Right atrium auricular region (tissue), 2 donors: ENCODE measurements around the gene CDHR5. TPM values are rescaled to one million over a fixed set of nuclear protein-coding genes. Genes with fewer than 3 reads are reported as not detected.
"Not testable (repeated sequence)": the region's sequence is repeated elsewhere in the genome, so short reads cannot be mapped to it uniquely, and the experiment has no call there.

ENCODE experiments used
- DNase-seq: peaks from one replicate; pipeline ENCODE4 v3.0.0-alpha.2; 2019; ENCODE audit warnings: low spot score
- H3K27ac ChIP-seq, 2 donors: fragments of 200-600 bp; sonication (generic); 1 replicate in 1 of 2; 2 replicates in 1 of 2; pipeline ENCODE4 v1.5.1; 2016 to 2019
- H3K27me3 ChIP-seq, 2 donors: fragments of 200-600 bp; sonication (generic); one replicate each; pipeline versions ENCODE4 v1.5.1 to v1.6.0; 2017 to 2019
- H3K36me3 ChIP-seq: fragments of 200-600 bp; sonication (generic); one replicate; pipeline ENCODE4 v1.5.1; 2016
- H3K4me1 ChIP-seq, 2 donors: fragments of 200-600 bp; sonication (generic); one replicate each; pipeline versions ENCODE4 v1.5.1 to v1.6.0; 2017 to 2019
- H3K4me3 ChIP-seq, 2 donors: fragments of 200-600 bp; sonication (generic); 1 replicate in 1 of 2; 2 replicates in 1 of 2; pipeline ENCODE4 v1.5.1; 2017 to 2019; ENCODE audit warnings: mild to moderate bottlenecking in 1 of 2, moderate library complexity in 1 of 2
- H3K9me3 ChIP-seq, 2 donors: fragments of 200-600 bp; sonication (generic); one replicate each; pipeline ENCODE4 v1.5.1; 2019
- total RNA-seq, 2 donors: library from RNA; depleted of rRNA; stranded (reverse); fragments of >200 nt; gene quantifications; one replicate each; pipeline ENCODE4 v1.1.0, GENCODE V29; 2016
- TF ChIP-seq, protein P1 (sequence below), 2 donors: fragments of 200-600 bp; sonication (generic); IDR thresholded peaks; one replicate each; pipeline ENCODE4 v1.5.1; 2019; ENCODE audit warnings: antibody characterized with exemption in 2 of 2

Gene CDHR5
- total RNA-seq, 2 donors from 2014 or later = not detected

DNA sequence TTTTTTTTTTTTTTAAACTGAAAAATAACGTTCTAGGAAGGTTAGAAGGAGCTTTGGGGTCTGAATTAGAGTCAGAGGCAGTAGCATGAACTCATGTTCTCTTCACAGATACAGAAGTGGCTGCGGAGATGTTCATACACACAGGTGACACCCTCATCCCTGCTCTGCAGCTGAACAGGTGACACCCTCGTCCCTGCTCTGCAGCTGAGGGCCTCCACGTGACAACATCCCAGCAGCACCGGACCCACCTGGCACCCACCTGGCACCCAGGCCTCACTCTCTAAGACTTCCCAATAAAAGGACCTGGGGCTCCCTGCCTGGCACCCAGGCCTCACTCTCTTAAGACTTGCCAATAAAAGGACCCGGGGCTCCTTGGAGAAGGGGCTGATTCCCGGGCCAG, 32.1 kb upstream of the CDHR5 start:
- TF ChIP-seq, protein P1, sequence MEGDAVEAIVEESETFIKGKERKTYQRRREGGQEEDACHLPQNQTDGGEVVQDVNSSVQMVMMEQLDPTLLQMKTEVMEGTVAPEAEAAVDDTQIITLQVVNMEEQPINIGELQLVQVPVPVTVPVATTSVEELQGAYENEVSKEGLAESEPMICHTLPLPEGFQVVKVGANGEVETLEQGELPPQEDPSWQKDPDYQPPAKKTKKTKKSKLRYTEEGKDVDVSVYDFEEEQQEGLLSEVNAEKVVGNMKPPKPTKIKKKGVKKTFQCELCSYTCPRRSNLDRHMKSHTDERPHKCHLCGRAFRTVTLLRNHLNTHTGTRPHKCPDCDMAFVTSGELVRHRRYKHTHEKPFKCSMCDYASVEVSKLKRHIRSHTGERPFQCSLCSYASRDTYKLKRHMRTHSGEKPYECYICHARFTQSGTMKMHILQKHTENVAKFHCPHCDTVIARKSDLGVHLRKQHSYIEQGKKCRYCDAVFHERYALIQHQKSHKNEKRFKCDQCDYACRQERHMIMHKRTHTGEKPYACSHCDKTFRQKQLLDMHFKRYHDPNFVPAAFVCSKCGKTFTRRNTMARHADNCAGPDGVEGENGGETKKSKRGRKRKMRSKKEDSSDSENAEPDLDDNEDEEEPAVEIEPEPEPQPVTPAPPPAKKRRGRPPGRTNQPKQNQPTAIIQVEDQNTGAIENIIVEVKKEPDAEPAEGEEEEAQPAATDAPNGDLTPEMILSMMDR (IDR thresholded peaks at IDR 0.05) = no peak

DNA sequence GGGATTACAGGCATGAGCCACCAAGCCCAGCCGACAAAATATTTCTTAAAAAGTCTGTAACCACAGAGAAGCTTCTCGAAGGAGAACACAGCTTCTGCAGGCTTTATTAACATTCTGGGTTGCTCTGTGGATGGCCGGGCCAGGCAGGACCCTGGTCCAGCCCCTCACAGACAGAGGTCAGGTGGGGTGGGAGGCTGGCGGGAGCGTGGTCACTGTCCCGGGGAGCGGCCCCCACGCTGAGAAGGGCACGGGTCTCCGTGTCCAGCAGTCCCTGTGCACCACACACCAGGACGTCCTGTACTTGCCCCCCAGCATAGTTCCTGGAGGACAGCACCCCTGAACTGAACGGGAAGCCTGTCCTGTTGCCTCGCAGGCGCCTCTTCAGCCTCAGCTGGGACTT, 31.7 kb upstream of the CDHR5 start:
- DNase-seq = no peak
- Histone ChIP-seq H3K4me1 (no peaks in the 10 kb centered on the region), H3K27ac (no peak overlapping the region), H3K36me3 (peaks cover 24% of the 10 kb centered on the region), H3K4me3 (no peak overlapping the region), H3K27me3 (no peaks in the 10 kb centered on the region), H3K9me3 (no peaks in the 10 kb centered on the region)
- TF ChIP-seq, protein P1 (IDR thresholded peaks at IDR 0.05) = no peak

More for the DNA sequence above, 32.1 kb upstream of the CDHR5 start:
- no peak overlapping the region for H3K4me3 ChIP-seq
- H3K4me1 ChIP-seq = no peaks in the 10 kb centered on the region
- H3K27ac ChIP-seq = no peak overlapping the region
- DNase-seq = no peak
- H3K9me3 ChIP-seq = no peaks in the 10 kb centered on the region
- H3K36me3 ChIP-seq = peaks cover 24% of the 10 kb centered on the region
- H3K27me3 ChIP-seq = no peaks in the 10 kb centered on the region

DNA sequence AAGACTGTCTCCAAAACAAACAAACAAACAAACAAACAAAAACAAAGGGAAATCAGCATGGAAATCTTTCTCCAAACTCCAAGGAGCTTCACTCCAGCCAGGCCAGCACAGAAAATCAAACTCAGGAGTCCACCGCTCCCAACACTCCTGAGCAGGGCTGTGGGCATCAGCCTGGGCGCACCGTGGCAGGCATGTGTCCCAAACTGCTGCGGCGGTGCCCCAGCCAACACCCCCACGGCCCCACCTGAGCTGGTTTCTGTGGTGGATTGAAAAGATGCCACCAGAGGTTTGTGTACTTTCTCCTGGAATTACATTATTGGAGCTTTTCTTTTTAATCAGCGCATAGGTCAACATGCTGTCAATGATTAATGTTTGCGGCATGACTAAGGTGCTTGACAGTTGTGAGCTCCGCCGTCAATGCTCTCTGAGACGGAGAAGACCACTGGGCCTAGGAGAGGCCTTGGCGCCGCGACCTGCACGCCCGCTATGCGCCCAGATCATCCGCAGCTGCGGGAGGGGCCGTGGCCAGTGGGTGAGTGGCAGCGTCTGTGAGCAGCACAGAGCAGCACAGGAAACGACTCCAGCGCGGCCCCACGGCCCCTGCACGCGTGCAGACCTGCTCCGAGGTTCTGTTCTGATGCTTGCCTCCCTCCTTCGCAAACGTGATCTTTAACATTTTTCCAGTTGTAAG, 30.4 kb upstream of the CDHR5 start:
- Histone ChIP-seq H3K27me3 (no peaks in the 10 kb centered on the region), H3K4me3 (no peak overlapping the region), H3K27ac (no peak overlapping the region), H3K9me3 (no peaks in the 10 kb centered on the region), H3K36me3 (peaks cover 21% of the 10 kb centered on the region), H3K4me1 (no peaks in the 10 kb centered on the region)
- TF ChIP-seq, protein P1 (IDR thresholded peaks at IDR 0.05) = no peak
- DNase-seq = no peak

DNA sequence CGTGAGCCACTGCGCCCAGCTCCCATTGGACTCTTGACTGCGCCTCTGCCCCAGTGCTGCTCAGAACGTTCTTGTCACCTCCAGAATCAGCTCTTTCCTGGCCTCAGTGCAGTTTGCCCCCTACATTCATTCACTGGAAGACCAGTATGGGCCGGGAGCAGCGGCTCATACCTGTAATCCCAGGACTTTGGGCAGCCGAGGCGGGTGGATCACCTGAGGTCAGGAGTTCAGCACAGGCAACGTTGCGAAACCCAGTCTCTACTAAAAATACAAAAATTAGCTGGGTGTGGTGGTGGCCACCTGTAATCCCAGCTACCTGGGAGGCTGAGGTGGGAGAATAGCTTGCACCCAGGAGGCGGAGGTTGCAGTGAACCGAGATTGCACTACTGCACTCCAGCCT, 29.7 kb upstream of the CDHR5 start:
- not testable (repeated sequence) for H3K4me3 ChIP-seq, H3K27me3 ChIP-seq, H3K4me1 ChIP-seq, DNase-seq, H3K9me3 ChIP-seq, H3K27ac ChIP-seq
- H3K36me3 ChIP-seq = peaks cover 15% of the 10 kb centered on the region

DNA sequence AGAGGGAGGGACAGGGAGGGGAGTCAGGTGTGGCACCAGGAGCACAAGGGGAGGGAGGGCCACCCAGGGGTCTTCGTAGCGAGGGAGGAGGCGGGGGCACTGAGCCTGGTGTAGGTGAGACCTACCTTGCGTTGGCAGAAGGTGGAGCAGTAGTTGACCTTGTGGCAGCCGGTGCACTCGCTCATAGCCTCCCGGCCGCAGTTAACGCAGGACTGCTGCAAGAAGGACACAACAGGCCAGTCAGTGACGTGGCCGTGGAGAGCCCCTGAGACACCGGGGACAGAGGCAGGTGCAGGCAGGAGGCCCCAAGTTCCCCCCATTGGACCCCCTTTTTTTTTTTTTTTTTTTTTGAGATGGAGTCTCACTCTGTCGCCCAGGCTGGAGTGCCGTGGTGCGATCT, 29.1 kb upstream of the CDHR5 start:
- TF ChIP-seq, protein P1 (IDR thresholded peaks at IDR 0.05) = no peak
- DNase-seq = no peak
- H3K9me3 ChIP-seq = no peaks in the 10 kb centered on the region
- peaks cover 12% of the 10 kb centered on the region for H3K36me3 ChIP-seq
- no peak overlapping the region for H3K4me3 ChIP-seq
- no peaks in the 10 kb centered on the region for H3K4me1 ChIP-seq
- no peak overlapping the region for H3K27ac ChIP-seq
- no peaks in the 10 kb centered on the region for H3K27me3 ChIP-seq

DNA sequence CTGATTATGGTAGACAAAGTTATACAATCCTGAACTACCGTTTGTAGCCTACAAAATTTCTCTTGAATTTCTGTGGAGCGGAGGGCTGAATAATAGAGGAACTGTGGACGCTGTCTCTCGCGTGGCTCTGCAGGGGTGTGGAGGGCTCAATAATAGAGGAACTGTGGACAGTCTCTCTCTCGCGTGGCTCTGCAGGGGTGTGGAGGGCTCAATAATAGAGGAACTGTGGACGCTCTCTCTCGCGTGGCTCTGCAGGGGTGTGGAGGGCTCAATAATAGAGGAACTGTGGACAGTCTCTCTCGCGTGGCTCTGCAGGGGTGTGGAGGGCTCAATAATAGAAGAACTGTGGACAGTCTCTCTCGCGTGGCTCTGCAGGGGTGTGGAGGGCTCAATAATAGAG, 28.4 kb upstream of the CDHR5 start:
- H3K27ac ChIP-seq, DNase-seq: not testable (repeated sequence)
- H3K36me3 ChIP-seq = peaks cover 12% of the 10 kb centered on the region

DNA sequence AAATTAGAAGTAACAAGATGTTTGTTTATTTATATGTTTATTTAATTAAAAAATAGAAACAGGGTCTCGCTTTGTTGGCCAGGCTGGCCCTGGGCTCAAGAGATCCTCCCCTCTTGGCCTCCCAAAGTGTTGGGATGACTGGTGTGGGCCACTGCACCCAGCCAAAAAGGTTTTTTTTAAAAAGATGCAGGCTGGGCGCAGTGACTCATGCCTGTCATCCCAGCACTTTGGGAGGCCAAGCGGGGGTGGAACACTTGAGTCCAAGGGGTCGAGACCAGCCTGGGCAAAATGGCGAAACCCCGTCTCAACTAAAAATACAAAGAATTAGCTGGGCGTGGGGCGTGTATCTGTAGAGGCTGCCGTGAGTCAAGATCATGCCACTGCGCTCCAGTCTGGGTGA, 25.7 kb upstream of the CDHR5 start:
- peaks cover 4% of the 10 kb centered on the region for H3K36me3 ChIP-seq
- no peaks in the 10 kb centered on the region for H3K27me3 ChIP-seq
- H3K9me3 ChIP-seq = no peaks in the 10 kb centered on the region
- DNase-seq = no peak
- no peak overlapping the region for H3K27ac ChIP-seq
- H3K4me1 ChIP-seq = no peaks in the 10 kb centered on the region
- H3K4me3 ChIP-seq = no peak overlapping the region
- TF ChIP-seq, protein P1 (IDR thresholded peaks at IDR 0.05) = no peak

More for the DNA sequence above, 28.4 kb upstream of the CDHR5 start:
- not testable (repeated sequence) for H3K4me1 ChIP-seq, H3K9me3 ChIP-seq, H3K4me3 ChIP-seq, H3K27me3 ChIP-seq

DNA sequence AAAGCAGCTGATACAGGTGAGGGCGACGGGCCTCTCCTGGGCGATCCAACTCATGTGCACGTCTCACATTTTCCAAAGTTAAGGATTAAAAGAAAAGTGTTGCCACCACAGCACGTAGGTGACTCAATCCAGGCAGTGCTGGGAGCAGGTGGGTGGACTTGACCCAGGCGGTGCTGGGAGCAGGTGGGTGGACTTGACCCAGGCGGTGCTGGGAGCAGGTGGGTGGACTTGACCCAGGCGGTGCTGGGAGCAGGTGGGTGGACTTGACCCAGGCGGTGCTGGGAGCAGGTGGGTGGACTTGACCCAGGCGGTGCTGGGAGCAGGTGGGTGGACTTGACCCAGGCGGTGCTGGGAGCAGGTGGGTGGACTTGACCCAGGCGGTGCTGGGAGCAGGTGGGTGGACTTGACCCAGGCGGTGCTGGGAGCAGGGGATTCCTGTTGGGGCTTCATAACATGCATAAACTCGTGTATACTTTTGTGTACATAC, 23.0 kb upstream of the CDHR5 start:
- H3K27me3 ChIP-seq, H3K27ac ChIP-seq, H3K4me3 ChIP-seq, DNase-seq, H3K9me3 ChIP-seq, H3K4me1 ChIP-seq: not testable (repeated sequence)
- H3K36me3 ChIP-seq = peaks cover 18% of the 10 kb centered on the region
